SU-DHL-6 (cell line): ENCODE results near the gene POU2AF2.

Source experiments
- EZH2phosphoT487 ChIP-seq: fragments of 200-600 bp; sonication (generic), shearing (Covaris generic); conservative IDR thresholded peaks from 2 replicates; pipeline ENCODE4 v1.6.1; 2018; ENCODE audit warnings: mild to moderate bottlenecking, antibody characterized with exemption, low read length, moderate library complexity, mixed read lengths
- TF ChIP-seq, protein P1 (sequence below): fragments of 200-600 bp; sonication (generic); IDR thresholded peaks from one replicate; pipeline ENCODE4 v1.5.1; 2017; ENCODE audit warnings: antibody characterized with exemption, mild to moderate bottlenecking, low read length, moderate library complexity; ENCODE audit not compliant: insufficient read depth, poor library complexity, severe bottlenecking

DNA sequence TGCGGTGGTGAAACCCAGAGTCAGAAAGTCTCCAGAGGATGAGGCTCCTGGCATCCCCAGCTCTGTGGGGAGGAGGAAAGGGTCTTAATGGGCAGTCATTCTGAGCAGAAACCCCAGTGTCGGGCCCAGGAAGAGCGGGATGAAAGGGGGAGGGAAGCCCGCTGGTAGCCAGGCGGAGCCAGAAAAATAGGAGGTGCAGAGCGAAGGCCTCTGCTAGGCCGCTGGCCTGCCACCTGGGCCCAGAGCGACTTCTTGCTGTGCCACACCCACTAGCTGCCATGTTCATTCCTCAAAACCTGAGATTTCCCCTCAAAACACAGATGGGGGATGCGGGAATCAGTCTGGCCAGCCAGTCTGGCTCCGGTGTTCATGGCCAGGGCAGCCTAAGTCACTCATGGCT is 52.2 kb downstream of the POU2AF2 start:
- TF ChIP-seq, protein P1, sequence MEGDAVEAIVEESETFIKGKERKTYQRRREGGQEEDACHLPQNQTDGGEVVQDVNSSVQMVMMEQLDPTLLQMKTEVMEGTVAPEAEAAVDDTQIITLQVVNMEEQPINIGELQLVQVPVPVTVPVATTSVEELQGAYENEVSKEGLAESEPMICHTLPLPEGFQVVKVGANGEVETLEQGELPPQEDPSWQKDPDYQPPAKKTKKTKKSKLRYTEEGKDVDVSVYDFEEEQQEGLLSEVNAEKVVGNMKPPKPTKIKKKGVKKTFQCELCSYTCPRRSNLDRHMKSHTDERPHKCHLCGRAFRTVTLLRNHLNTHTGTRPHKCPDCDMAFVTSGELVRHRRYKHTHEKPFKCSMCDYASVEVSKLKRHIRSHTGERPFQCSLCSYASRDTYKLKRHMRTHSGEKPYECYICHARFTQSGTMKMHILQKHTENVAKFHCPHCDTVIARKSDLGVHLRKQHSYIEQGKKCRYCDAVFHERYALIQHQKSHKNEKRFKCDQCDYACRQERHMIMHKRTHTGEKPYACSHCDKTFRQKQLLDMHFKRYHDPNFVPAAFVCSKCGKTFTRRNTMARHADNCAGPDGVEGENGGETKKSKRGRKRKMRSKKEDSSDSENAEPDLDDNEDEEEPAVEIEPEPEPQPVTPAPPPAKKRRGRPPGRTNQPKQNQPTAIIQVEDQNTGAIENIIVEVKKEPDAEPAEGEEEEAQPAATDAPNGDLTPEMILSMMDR, result no peak
- no peak for TF ChIP-seq EZH2phosphoT487
